Gastrocnemius medialis (tissue), 4 donors: Measurements from ENCODE around the gene SKP1.

Source experiments
- POLR2A ChIP-seq, 2 donors: fragments of 450-650 bp; IDR thresholded peaks; one replicate each; pipeline ENCODE4 v1.6.1; 2017; ENCODE audit warnings: antibody characterized with exemption in 2 of 2, mild to moderate bottlenecking in 2 of 2, moderate library complexity in 2 of 2
- TF ChIP-seq, protein P1 (sequence below), 5 experiments: fragments of 450-650 bp in 3 of 5; fragments of 200-600 bp in 2 of 5; sonication (generic) in 2 of 5; IDR thresholded peaks in 4 of 5; conservative IDR thresholded peaks in 1 of 5; 1 replicate in 4 of 5; 2 replicates in 1 of 5; pipeline ENCODE4 v1.5.1; 2016 to 2019; ENCODE audit warnings: antibody characterized with exemption in 5 of 5, mild to moderate bottlenecking in 3 of 5, moderate library complexity in 3 of 5

DNA sequence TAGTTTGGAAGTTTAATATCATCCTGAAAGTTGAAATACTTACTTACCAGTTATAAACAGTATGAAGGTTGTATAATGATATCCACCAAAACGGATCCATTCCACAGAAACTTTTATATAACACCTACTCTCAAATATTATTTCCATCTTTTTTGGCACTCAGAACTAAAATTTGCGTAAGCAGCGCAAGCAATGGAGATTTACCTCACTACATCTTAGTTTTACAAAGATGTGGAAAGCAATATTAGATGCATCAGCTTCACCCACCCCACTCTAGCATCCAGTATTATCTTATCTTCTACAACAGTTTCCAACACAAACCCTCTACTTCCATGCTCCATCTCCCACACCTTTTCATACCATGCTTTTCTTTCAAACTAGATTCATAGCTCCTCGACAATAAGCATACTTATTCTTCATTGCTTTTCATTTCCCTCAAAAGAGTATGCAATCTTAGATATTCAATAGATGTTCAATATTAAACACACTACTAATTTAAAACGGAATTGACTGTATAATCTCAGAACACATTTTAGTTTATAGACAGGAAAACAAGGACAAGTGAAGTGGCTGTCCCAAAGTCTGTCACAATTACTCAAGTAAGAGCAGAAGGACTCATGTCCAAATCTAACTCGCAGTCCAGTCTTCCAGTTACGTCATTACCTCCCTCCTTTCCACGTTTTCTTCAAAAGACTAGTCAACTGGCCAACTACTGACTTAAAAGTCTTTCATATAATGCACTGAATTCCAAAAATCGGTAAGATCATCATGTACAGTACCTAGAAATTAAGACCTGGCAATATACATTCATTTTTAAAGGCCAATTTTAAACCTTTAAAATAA is 46.9 kb upstream of the SKP1 start:
- TF ChIP-seq POLR2A (IDR thresholded peaks at IDR 0.05) = no peak
- TF ChIP-seq, protein P1, sequence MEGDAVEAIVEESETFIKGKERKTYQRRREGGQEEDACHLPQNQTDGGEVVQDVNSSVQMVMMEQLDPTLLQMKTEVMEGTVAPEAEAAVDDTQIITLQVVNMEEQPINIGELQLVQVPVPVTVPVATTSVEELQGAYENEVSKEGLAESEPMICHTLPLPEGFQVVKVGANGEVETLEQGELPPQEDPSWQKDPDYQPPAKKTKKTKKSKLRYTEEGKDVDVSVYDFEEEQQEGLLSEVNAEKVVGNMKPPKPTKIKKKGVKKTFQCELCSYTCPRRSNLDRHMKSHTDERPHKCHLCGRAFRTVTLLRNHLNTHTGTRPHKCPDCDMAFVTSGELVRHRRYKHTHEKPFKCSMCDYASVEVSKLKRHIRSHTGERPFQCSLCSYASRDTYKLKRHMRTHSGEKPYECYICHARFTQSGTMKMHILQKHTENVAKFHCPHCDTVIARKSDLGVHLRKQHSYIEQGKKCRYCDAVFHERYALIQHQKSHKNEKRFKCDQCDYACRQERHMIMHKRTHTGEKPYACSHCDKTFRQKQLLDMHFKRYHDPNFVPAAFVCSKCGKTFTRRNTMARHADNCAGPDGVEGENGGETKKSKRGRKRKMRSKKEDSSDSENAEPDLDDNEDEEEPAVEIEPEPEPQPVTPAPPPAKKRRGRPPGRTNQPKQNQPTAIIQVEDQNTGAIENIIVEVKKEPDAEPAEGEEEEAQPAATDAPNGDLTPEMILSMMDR (IDR thresholded peaks at IDR 0.05 in 4 of 5, conservative IDR thresholded peaks at IDR 0.05 in 1 of 5) = no peak
